Right atrium auricular region (tissue), 2 donors: Measurements from ENCODE around the gene AKAP13. TPM values are rescaled to one million over a fixed set of nuclear protein-coding genes. Genes with fewer than 3 reads are reported as not detected.

Experiments
- DNase-seq: peaks from one replicate; pipeline ENCODE4 v3.0.0-alpha.2; 2019; ENCODE audit warnings: low spot score
- H3K27ac ChIP-seq, 2 donors: fragments of 200-600 bp; sonication (generic); 1 replicate in 1 of 2; 2 replicates in 1 of 2; pipeline ENCODE4 v1.5.1; 2016 to 2019
- H3K27me3 ChIP-seq, 2 donors: fragments of 200-600 bp; sonication (generic); one replicate each; pipeline versions ENCODE4 v1.5.1 to v1.6.0; 2017 to 2019
- H3K36me3 ChIP-seq: fragments of 200-600 bp; sonication (generic); one replicate; pipeline ENCODE4 v1.5.1; 2016
- H3K4me1 ChIP-seq, 2 donors: fragments of 200-600 bp; sonication (generic); one replicate each; pipeline versions ENCODE4 v1.5.1 to v1.6.0; 2017 to 2019
- H3K4me3 ChIP-seq, 2 donors: fragments of 200-600 bp; sonication (generic); 1 replicate in 1 of 2; 2 replicates in 1 of 2; pipeline ENCODE4 v1.5.1; 2017 to 2019; ENCODE audit warnings: mild to moderate bottlenecking in 1 of 2, moderate library complexity in 1 of 2
- H3K9me3 ChIP-seq, 2 donors: fragments of 200-600 bp; sonication (generic); one replicate each; pipeline ENCODE4 v1.5.1; 2019
- total RNA-seq, 2 donors: library from RNA; depleted of rRNA; stranded (reverse); fragments of >200 nt; gene quantifications; one replicate each; pipeline ENCODE4 v1.1.0, GENCODE V29; 2016
- TF ChIP-seq, protein P1 (sequence below), 2 donors: fragments of 200-600 bp; sonication (generic); IDR thresholded peaks; one replicate each; pipeline ENCODE4 v1.5.1; 2019; ENCODE audit warnings: antibody characterized with exemption in 2 of 2

AKAP13 gene
- total RNA-seq, 2 donors from 2014 or later, result 293 to 339 TPM

DNA sequence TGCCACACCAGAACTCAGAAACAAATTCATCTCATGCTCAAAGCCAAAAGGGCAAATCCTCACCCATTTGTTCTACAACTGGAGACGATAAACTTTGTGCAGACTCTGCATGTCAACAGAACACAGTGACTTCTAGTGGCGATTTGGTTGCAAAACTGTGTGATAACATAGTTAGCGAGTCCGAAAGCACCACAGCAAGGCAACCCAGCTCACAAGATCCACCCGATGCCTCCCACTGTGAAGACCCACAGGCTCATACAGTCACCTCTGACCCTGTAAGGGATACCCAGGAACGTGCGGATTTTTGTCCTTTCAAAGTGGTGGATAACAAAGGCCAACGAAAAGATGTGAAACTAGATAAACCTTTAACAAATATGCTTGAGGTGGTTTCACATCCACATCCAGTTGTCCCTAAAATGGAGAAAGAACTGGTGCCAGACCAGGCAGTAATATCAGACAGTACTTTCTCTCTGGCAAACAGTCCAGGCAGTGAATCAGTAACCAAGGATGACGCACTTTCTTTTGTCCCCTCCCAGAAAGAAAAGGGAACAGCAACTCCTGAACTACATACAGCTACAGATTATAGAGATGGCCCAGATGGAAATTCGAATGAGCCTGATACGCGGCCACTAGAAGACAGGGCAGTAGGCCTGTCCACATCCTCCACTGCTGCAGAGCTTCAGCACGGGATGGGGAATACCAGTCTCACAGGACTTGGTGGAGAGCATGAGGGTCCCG, 199.7 kb downstream of the AKAP13 start:
- H3K36me3 ChIP-seq, result peaks cover 5% of the 10 kb centered on the region
- H3K9me3 ChIP-seq, result no peaks in the 10 kb centered on the region
- peak overlapping the region; percentile 90 to 94 for H3K27ac ChIP-seq
- H3K27me3 ChIP-seq, result no peaks in the 10 kb centered on the region
- TF ChIP-seq, protein P1, sequence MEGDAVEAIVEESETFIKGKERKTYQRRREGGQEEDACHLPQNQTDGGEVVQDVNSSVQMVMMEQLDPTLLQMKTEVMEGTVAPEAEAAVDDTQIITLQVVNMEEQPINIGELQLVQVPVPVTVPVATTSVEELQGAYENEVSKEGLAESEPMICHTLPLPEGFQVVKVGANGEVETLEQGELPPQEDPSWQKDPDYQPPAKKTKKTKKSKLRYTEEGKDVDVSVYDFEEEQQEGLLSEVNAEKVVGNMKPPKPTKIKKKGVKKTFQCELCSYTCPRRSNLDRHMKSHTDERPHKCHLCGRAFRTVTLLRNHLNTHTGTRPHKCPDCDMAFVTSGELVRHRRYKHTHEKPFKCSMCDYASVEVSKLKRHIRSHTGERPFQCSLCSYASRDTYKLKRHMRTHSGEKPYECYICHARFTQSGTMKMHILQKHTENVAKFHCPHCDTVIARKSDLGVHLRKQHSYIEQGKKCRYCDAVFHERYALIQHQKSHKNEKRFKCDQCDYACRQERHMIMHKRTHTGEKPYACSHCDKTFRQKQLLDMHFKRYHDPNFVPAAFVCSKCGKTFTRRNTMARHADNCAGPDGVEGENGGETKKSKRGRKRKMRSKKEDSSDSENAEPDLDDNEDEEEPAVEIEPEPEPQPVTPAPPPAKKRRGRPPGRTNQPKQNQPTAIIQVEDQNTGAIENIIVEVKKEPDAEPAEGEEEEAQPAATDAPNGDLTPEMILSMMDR (IDR thresholded peaks at IDR 0.05), result peak in 1 of 2 donors; percentile 55
- H3K4me3 ChIP-seq, result peak overlapping the region; percentile 41 to 50
- H3K4me1 ChIP-seq, result peaks cover 0 to 86% of the 10 kb centered on the region in 2 donors
- DNase-seq, result peak; percentile 77

DNA sequence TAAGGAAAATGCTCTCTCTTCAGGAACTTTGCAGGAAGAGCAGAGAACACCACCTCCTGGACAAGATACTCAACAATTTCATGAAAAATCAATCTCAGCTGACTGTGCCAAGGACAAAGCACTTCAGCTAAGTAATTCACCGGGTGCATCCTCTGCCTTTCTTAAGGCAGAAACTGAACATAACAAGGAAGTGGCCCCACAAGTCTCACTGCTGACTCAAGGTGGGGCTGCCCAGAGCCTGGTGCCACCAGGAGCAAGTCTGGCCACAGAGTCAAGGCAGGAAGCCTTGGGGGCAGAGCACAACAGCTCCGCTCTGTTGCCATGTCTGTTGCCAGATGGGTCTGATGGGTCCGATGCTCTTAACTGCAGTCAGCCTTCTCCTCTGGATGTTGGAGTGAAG, 200.5 kb downstream of the AKAP13 start:
- TF ChIP-seq, protein P1 (IDR thresholded peaks at IDR 0.05), result no peak
- peak overlapping the region; percentile 90 to 94 for H3K27ac ChIP-seq
- no peak for DNase-seq

DNA sequence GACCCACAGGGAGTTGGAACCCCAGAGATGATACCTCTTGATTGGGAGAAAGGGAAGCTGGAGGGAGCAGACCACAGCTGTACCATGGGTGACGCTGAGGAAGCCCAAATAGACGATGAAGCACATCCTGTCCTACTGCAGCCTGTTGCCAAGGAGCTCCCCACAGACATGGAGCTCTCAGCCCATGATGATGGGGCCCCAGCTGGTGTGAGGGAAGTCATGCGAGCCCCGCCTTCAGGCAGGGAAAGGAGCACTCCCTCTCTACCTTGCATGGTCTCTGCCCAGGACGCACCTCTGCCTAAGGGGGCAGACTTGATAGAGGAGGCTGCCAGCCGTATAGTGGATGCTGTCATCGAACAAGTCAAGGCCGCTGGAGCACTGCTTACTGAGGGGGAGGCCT, 201.1 kb downstream of the AKAP13 start:
- Histone ChIP-seq H3K27ac (peak overlapping the region; percentile 90 to 94), H3K36me3 (peaks cover 13% of the 10 kb centered on the region), H3K4me3 (peak overlapping the region; percentile 41 to 50), H3K9me3 (no peaks in the 10 kb centered on the region), H3K27me3 (no peaks in the 10 kb centered on the region), H3K4me1 (peaks cover 0 to 81% of the 10 kb centered on the region in 2 donors)
- TF ChIP-seq, protein P1 (IDR thresholded peaks at IDR 0.05), result no peak
- peak; percentile 80 for DNase-seq

More for the DNA sequence above, 200.5 kb downstream of the AKAP13 start:
- Histone ChIP-seq H3K27me3 (no peaks in the 10 kb centered on the region), H3K4me1 (peaks cover 0 to 86% of the 10 kb centered on the region in 2 donors), H3K4me3 (peak overlapping the region; percentile 41 to 50), H3K36me3 (peaks cover 7% of the 10 kb centered on the region), H3K9me3 (no peaks in the 10 kb centered on the region)

DNA sequence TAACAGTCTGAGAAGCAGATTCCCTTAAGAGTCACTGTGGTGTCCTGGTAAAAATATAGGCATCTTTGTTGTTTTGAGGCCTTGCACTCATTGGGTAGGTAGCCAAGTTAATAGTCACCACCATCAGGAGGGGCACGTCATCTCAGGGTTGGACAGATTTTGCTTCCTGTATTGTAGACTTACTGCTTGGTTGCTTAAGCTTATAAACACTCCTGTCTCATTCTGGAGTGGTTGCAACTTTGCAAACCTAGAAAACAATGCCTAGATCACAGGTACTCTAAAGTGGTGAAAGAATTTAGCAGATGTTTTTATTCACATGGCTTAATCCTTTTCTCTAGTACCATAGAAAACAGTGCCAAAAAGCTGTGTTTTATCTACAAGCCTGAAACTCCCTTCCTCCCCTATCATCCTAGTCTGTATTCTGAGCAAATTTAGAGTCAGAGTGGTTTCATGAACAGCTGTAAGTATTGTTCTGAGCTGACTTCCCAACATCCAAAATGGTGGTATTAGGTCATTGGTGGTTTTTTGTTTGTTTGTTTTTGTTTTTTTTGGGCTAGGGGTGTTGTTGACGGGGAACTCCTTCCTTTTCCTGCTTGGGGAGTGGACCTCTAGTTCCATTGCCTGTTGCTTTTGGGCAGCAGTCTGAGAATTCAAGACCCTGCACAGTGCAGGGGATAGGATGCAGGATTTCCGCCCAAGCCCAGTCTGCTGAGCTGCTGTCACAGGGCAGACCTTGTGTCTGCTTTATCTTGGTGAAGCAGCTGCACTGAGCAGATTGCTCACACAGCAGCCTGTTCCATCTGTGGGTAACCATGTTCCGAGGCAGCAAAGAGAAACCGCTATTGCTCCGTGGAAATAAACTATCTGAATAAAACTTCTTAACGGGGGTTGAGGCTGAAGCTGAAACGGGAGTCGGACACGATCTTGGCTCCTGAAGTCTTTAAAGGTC, 202.0 kb downstream of the AKAP13 start:
- peak; percentile 85 for DNase-seq
- peak overlapping the region; percentile 90 to 94 for H3K27ac ChIP-seq
- peaks cover 22% of the 10 kb centered on the region for H3K36me3 ChIP-seq
- peaks cover 0 to 78% of the 10 kb centered on the region in 2 donors for H3K4me1 ChIP-seq
- H3K27me3 ChIP-seq, result no peaks in the 10 kb centered on the region
- H3K9me3 ChIP-seq, result no peaks in the 10 kb centered on the region
- TF ChIP-seq, protein P1 (IDR thresholded peaks at IDR 0.05), result no peak
- H3K4me3 ChIP-seq, result peak overlapping the region; percentile 41 to 50

DNA sequence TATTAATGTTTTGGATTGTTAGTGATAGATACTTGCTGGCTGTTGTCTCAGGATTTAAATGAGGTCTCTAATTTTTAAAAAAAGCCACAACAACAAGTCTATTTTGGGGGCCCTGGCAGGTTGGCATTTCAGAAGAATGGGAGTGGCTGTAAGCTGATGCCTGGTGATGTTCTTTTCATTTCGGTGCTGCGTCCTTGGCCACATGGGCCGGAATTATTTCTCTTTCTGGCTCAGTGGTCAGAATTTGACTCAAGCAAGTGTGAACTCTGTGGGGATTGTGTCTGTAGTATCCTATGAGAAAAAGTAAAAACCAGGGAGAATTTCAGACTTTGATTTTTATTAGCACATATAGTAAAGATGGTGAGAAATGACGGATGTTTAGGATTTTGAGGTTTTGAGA, 203.0 kb downstream of the AKAP13 start:
- no peak for DNase-seq
- peaks cover 22% of the 10 kb centered on the region for H3K36me3 ChIP-seq
- no peaks in the 10 kb centered on the region for H3K9me3 ChIP-seq
- H3K4me3 ChIP-seq, result peak overlapping the region; percentile 41 to 50
- H3K27ac ChIP-seq, result peak overlapping the region; percentile 90 to 94
- no peaks in the 10 kb centered on the region for H3K27me3 ChIP-seq
- TF ChIP-seq, protein P1 (IDR thresholded peaks at IDR 0.05), result no peak
- H3K4me1 ChIP-seq, result peaks cover 0 to 78% of the 10 kb centered on the region in 2 donors
